Left ventricle myocardium inferior (tissue), 1 donor: ENCODE measurements around the gene VAMP2. TPM values are rescaled to one million over a fixed set of nuclear protein-coding genes. Genes with fewer than 3 reads are reported as not detected.

Source experiments
- DNase-seq: peaks from one replicate; pipeline ENCODE4 v3.0.0-alpha.2; 2020
- H3K27ac ChIP-seq: fragments of 200-600 bp; replicated peaks from 2 replicates; pipeline ENCODE4 v1.8.0; 2021
- H3K27me3 ChIP-seq: fragments of 200-600 bp; 2 replicates; pipeline ENCODE4 v1.8.0; 2021; ENCODE audit warnings: low read depth
- H3K36me3 ChIP-seq: fragments of 200-600 bp; 2 replicates; pipeline ENCODE4 v1.8.0; 2021
- H3K4me1 ChIP-seq: fragments of 200-600 bp; 2 replicates; pipeline ENCODE4 v1.8.0; 2021
- H3K4me3 ChIP-seq: fragments of 200-600 bp; 2 replicates; pipeline ENCODE4 v1.8.0; 2021; ENCODE audit warnings: mild to moderate bottlenecking, moderate library complexity
- H3K9me3 ChIP-seq: fragments of 200-600 bp; replicated peaks from 2 replicates; pipeline ENCODE4 v1.8.0; 2021
- intact Hi-C: fragments of 100-400 bp; cut with micrococcal nuclease; formaldehyde crosslinking; loops from one replicate; pipeline ENCODE4 v1.11.0; 2022
- total RNA-seq: library from RNA; stranded (reverse); fragmentation: NEBNext Ultra II Directional; extraction: Animal tissue kit (Norgen Biotek cat#: 25700); gene quantifications from one replicate; pipeline ENCODE4 v1.2.1, GENCODE V29; 2021
- TF ChIP-seq, protein P1 (sequence below): fragments of 200-600 bp; IDR thresholded peaks from 2 replicates; pipeline ENCODE4 v1.8.0; 2021; ENCODE audit warnings: antibody characterized with exemption, mild to moderate bottlenecking, borderline replicate concordance
- donor health status: DM: no; HTN: yes; CAD: no; lungs with severe emphysema.

Gene VAMP2
- total RNA-seq, 1 donor from 2014 or later: 59.6 TPM

DNA sequence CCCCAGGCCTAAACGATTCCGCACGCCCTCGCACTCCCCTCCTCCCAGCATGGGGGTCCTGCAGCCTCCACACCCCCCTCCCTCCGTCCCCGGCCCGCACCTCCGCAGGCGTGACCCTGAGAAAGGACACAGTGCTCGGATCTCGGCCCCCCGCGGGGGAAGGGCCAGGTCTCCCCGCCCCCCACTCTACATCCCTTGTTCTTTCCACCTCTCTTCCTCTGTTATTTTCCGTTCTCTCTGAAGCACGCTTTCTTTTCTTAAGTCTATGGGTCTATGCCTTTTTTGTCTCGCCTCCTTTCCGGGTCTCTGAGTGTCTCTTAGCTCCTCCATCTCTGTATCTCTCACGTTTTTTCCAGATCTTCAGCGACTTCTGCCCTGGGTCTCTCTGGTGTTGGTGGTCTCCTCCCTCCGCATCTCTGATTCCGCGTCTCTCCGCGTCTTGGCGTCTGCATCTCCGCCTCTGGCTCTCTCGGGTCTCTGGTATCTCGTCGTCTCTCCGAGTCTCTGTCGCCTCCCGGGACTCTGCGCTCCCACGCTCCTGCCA is 36.7 kb downstream of the VAMP2 start:
- H3K36me3 ChIP-seq: no peaks in the 10 kb centered on the region
- intact Hi-C loops: loop anchor here (10.0 kb wide), 1 partner anchor 59 kb away; no protein-coding TSS in a partner anchor
- H3K4me3 ChIP-seq: peak overlapping the region; percentile 84
- peaks cover 50% of the 10 kb centered on the region for H3K27me3 ChIP-seq
- TF ChIP-seq, protein P1, sequence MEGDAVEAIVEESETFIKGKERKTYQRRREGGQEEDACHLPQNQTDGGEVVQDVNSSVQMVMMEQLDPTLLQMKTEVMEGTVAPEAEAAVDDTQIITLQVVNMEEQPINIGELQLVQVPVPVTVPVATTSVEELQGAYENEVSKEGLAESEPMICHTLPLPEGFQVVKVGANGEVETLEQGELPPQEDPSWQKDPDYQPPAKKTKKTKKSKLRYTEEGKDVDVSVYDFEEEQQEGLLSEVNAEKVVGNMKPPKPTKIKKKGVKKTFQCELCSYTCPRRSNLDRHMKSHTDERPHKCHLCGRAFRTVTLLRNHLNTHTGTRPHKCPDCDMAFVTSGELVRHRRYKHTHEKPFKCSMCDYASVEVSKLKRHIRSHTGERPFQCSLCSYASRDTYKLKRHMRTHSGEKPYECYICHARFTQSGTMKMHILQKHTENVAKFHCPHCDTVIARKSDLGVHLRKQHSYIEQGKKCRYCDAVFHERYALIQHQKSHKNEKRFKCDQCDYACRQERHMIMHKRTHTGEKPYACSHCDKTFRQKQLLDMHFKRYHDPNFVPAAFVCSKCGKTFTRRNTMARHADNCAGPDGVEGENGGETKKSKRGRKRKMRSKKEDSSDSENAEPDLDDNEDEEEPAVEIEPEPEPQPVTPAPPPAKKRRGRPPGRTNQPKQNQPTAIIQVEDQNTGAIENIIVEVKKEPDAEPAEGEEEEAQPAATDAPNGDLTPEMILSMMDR: no peak
- peaks cover 66% of the 10 kb centered on the region for H3K4me1 ChIP-seq
- peak overlapping the region; percentile 84 for H3K27ac ChIP-seq
- H3K9me3 ChIP-seq: no peaks in the 10 kb centered on the region
- DNase-seq: no peak

DNA sequence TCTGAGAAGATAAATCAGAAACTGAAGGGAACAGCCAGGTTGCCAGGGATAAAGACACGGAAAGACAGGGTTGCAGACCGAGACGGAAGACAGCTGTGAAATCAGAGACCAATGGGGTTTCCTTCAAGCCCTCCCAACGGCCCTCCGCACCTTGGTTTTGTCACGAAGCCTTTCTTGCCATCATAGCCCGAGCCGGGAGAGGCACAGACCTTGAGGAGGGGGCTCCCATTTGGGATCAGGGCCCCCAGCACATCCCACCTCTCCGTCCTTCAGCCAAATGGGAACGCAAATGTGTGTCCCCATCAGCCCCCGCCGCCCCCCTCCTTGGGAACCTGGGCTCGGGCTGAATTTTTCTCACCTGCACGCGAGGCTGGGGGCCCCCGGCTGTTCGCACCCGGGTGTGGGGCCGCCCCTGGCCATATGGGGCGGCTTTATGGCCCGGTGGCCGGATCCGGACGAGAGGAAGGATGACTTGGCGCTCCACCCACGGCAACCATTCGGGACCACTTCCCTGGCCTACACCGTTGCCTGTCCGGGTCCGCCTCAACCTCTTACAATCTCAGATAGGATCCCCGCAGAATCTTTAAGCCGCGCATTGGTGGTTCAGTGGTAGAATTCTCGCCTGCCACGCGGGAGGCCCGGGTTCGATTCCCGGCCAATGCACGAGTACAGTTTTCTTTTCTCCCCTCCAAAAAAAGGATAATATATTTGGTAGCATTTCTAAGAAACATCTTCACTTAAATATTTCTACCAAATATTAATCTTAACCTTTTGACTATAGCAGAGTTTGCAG is 37.4 kb downstream of the VAMP2 start:
- no peaks in the 10 kb centered on the region for H3K36me3 ChIP-seq
- TF ChIP-seq, protein P1: no peak
- intact Hi-C loops: loop anchor here (10.0 kb wide), 1 partner anchor 59 kb away; no protein-coding TSS in a partner anchor
- H3K4me3 ChIP-seq: peak overlapping the region; percentile 84
- no peaks in the 10 kb centered on the region for H3K9me3 ChIP-seq
- H3K4me1 ChIP-seq: peaks cover 72% of the 10 kb centered on the region
- peak; percentile 74 for DNase-seq
- peaks cover 50% of the 10 kb centered on the region for H3K27me3 ChIP-seq
- peak overlapping the region; percentile 84 for H3K27ac ChIP-seq

DNA sequence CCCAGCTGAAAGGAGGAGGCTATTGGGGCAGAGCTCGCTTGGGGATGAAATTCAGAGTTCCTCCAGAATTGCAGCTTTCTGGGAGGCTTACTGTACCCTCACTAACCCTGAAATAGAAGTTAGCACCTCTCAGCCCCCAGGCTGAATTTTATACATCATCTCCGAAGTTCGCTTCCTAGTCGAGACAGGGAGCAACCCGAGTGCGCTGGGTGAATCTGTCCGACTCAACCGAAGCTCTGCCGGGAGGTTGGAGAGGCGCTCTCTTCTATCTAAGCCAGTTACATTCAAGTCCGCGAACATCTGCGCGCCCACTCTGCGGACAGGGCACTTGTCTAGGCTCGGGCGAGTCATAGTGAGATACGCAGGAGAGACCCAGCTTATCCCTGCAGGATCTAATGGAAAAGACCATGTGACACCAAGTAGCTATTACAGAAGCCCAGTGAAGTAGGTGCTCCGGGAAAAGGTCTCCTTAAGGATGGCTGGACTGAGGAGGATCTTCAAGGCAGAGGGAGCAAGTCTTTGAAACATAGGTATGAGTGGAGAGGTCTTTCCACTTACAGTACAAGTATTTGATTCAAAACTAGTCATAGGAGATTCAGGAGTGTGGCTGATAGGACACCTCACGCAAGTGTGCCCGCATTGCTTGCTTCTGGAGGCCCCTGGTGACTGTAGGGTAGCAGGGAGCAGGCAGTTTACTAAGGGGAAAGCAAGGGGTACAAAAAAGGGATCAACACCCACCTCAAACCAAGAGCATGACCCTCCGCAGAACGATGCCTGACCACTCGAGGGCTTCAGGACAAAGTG is 38.2 kb downstream of the VAMP2 start:
- peak overlapping the region; percentile 84 for H3K4me3 ChIP-seq
- no peak overlapping the region for H3K27ac ChIP-seq
- peaks cover 75% of the 10 kb centered on the region for H3K4me1 ChIP-seq
- H3K9me3 ChIP-seq: no peaks in the 10 kb centered on the region
- TF ChIP-seq, protein P1: no peak
- H3K36me3 ChIP-seq: no peaks in the 10 kb centered on the region
- H3K27me3 ChIP-seq: peaks cover 42% of the 10 kb centered on the region
- intact Hi-C loops: loop anchor here (10.0 kb wide), 1 partner anchor 60 kb away; no protein-coding TSS in a partner anchor
- no peak for DNase-seq

DNA sequence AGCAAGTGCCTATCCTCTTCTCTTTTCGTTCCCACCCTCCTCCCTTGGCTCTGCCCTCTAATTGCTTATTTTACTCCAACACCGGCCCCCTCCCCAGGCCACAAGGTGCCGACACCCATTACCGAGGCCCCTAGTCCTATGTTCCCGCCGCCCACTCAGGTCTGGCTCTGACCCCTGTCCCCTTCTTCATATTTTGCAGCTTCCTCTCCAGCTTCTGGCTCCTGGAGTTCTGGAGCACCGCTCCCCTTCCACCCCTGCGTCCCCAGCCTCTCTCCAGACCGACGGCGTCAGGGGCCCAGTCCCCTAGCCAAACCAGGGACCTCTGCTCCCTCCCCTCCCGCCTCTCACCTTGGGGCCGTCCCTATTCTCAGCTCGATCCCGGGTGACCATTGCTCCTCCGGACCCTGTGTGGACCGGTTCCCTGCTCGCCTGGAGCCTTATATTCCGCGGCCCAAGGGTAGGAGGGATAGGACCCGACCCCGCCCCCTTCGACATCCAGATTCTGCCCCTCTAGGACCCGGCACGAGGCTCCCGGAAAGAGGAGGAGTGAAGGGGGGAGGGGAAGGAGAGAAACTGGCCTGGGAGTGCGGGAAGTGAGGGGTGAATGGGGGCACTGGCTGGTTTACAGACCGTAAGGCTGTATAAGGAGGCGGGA is 38.9 kb downstream of the VAMP2 start, which contains the start of gene HES7:
TSS of gene HES7 (minus strand) at position 412 of the 655 bp plus-strand sequence. CDS start at position 390, 22 bp downstream.
- intact Hi-C loops: loop anchor here (10.0 kb wide), 1 partner anchor 61 kb away; no protein-coding TSS in a partner anchor
- no peak for DNase-seq
- TF ChIP-seq, protein P1: no peak
- Histone ChIP-seq H3K27ac (peak within 1 kb of the TSS; percentile 41), H3K27me3 (peaks cover 35% of the 10 kb centered on the region), H3K4me3 (peak within 1 kb of the TSS; percentile 84), H3K4me1 (peaks cover 76% of the 10 kb centered on the region), H3K9me3 (no peaks in the 10 kb centered on the region), H3K36me3 (no peaks in the 10 kb centered on the region)
